Measurements from ENCODE around the gene GARNL3. TPM values are rescaled to one million over a fixed set of nuclear protein-coding genes. Genes with fewer than 3 reads are reported as not detected.

GARNL3 gene
- total RNA-seq, 2 donors from 2014 or later: 34.2 to 34.4 TPM

- Histone ChIP-seq H3K27ac (no peak overlapping the region), H3K36me3 (no peaks in the 10 kb centered on the region), H3K4me1 (replicated peaks) (no peaks in the 10 kb centered on the region), H3K27me3 (replicated peaks; ENCODE audit: insufficient read depth) (no peaks in the 10 kb centered on the region), H3K9me3 (no peaks in the 10 kb centered on the region), H3K4me3 (no peak overlapping the region)
- WGBS: 55% methylated on average over 3 of the region's 3 CpGs
- DNase-seq (ENCODE audit: low spot score): no peak
- TF ChIP-seq POLR2A (IDR thresholded peaks at IDR 0.05): no peak
- no peak for TF ChIP-seq CTCF (IDR thresholded peaks at IDR 0.05)
- TF ChIP-seq POLR2AphosphoS5 (IDR thresholded peaks at IDR 0.05): no peak
- intact Hi-C loops (cut with DNase I): no loop called here
Measured at GRCh38 chr9:127308652-127309434, 44.3 kb downstream of the GARNL3 start.

GRCh38 chr9:127309715-127310114 lies 45.1 kb downstream of the GARNL3 start:
- TF ChIP-seq POLR2AphosphoS5 (IDR thresholded peaks at IDR 0.05) (no peak), POLR2A (IDR thresholded peaks at IDR 0.05) (no peak), CTCF (IDR thresholded peaks at IDR 0.05) (no peak)
- WGBS: 61% methylated on average over 4 of the region's 4 CpGs
- no peak for DNase-seq (ENCODE audit: low spot score)
- Histone ChIP-seq H3K4me1 (replicated peaks) (no peaks in the 10 kb centered on the region), H3K9me3 (no peaks in the 10 kb centered on the region), H3K4me3 (no peak overlapping the region), H3K27ac (no peak overlapping the region), H3K27me3 (replicated peaks; ENCODE audit: insufficient read depth) (no peaks in the 10 kb centered on the region), H3K36me3 (no peaks in the 10 kb centered on the region)
- intact Hi-C loops (cut with DNase I): no loop called here

GRCh38 chr9:127311239-127311741 lies 46.7 kb downstream of the GARNL3 start:
- WGBS: 9% methylated on average over 5 of the region's 5 CpGs
- no peaks in the 10 kb centered on the region for H3K9me3 ChIP-seq
- peak; percentile 71 for DNase-seq (ENCODE audit: low spot score)
- H3K27ac ChIP-seq: peak overlapping the region; percentile 33 to 37
- H3K4me3 ChIP-seq: no peak overlapping the region
- TF ChIP-seq POLR2A (IDR thresholded peaks at IDR 0.05) (no peak), CTCF (IDR thresholded peaks at IDR 0.05) (peak in 3 of 4 experiments; percentile 17 to 34 (median 30)), POLR2AphosphoS5 (IDR thresholded peaks at IDR 0.05) (peak; percentile 82)
- intact Hi-C loops (cut with DNase I): no loop called here
- no peaks in the 10 kb centered on the region for H3K36me3 ChIP-seq
- H3K27me3 ChIP-seq (replicated peaks; ENCODE audit: insufficient read depth): no peaks in the 10 kb centered on the region
- H3K4me1 ChIP-seq (replicated peaks): no peaks in the 10 kb centered on the region

GRCh38 chr9:127313042-127313560 lies 48.5 kb downstream of the GARNL3 start:
- H3K4me1 ChIP-seq (replicated peaks): no peaks in the 10 kb centered on the region
- H3K27ac ChIP-seq: no peak overlapping the region
- TF ChIP-seq CTCF (IDR thresholded peaks at IDR 0.05) (no peak), POLR2AphosphoS5 (IDR thresholded peaks at IDR 0.05) (no peak), POLR2A (IDR thresholded peaks at IDR 0.05) (no peak)
- no peak overlapping the region for H3K4me3 ChIP-seq
- H3K9me3 ChIP-seq: no peaks in the 10 kb centered on the region
- 94% methylated on average over 7 of the region's 7 CpGs for WGBS
- no peaks in the 10 kb centered on the region for H3K36me3 ChIP-seq
- H3K27me3 ChIP-seq (replicated peaks; ENCODE audit: insufficient read depth): no peaks in the 10 kb centered on the region
- intact Hi-C loops (cut with DNase I): no loop called here
- no peak for DNase-seq (ENCODE audit: low spot score)
